Stimulated activated CD4-positive, alpha-beta T cell treated with anti-CD3 and anti-CD28 coated beads, Interleukin-15, amount 100 ng/mL, for 24 hours (primary cell): ENCODE measurements around the gene NOCT.
"Not testable (repeated sequence)": the region's sequence is repeated elsewhere in the genome, so short reads cannot be mapped to it uniquely, and the experiment has no call there.

ENCODE experiments used
- DNase-seq: peaks from one replicate; pipeline ENCODE4 v3.0.0-alpha.2; 2020

NOCT gene

GRCh38 chr4:139011225-139011950 lies 4.2 kb upstream of the NOCT start:
- DNase-seq, result no peak

GRCh38 chr4:139014371-139015268 lies 961 bp upstream of the NOCT start:
- peak; percentile 31 for DNase-seq

GRCh38 chr4:139015948-139016471 lies 429 bp downstream of the NOCT start:
- peak; percentile 64 for DNase-seq

GRCh38 chr4:139017861-139018260 lies 2.3 kb downstream of the NOCT start:
- DNase-seq, result no peak

GRCh38 chr4:139018501-139018900 lies 2.9 kb downstream of the NOCT start:
- no peak for DNase-seq

- no peak for DNase-seq
These were observed 3.6 kb downstream of the NOCT start for GRCh38 chr4:139018971-139019758.

- no peak for DNase-seq
These were observed 4.8 kb downstream of the NOCT start for GRCh38 chr4:139020384-139020783.

GRCh38 chr4:139021071-139021470 lies 5.5 kb downstream of the NOCT start:
- DNase-seq, result not testable (repeated sequence)

- DNase-seq, result no peak
These were observed 7.3 kb downstream of the NOCT start for GRCh38 chr4:139022835-139023234.

GRCh38 chr4:139024686-139025085 lies 9.1 kb downstream of the NOCT start:
- DNase-seq, result no peak

GRCh38 chr4:139025841-139026240 lies 10.3 kb downstream of the NOCT start:
- no peak for DNase-seq

GRCh38 chr4:139027776-139028175 lies 12.2 kb downstream of the NOCT start:
- DNase-seq, result no peak

- DNase-seq, result no peak
These were observed 12.6 kb downstream of the NOCT start for GRCh38 chr4:139028191-139028661.

GRCh38 chr4:139029866-139030363 lies 14.3 kb downstream of the NOCT start:
- DNase-seq, result not testable (repeated sequence)

- peak; percentile 73 for DNase-seq
These were observed 15.1 kb downstream of the NOCT start for GRCh38 chr4:139030614-139031235.

GRCh38 chr4:139035650-139036049 lies 20.1 kb downstream of the NOCT start:
- DNase-seq, result no peak

- no peak for DNase-seq
These were observed 21.3 kb downstream of the NOCT start for GRCh38 chr4:139036885-139037284.

- DNase-seq, result no peak
These were observed 23.4 kb downstream of the NOCT start for GRCh38 chr4:139038874-139039443.

GRCh38 chr4:139042981-139043460 lies 27.4 kb downstream of the NOCT start:
- no peak for DNase-seq

- no peak for DNase-seq
These were observed 28.7 kb downstream of the NOCT start for GRCh38 chr4:139044291-139044690.

GRCh38 chr4:139048026-139048425 lies 32.4 kb downstream of the NOCT start:
- DNase-seq, result no peak

GRCh38 chr4:139050446-139050845 lies 34.9 kb downstream of the NOCT start:
- DNase-seq, result no peak
